Sigmoid colon (tissue), 7 donors: Measurements from ENCODE around the gene SELENON. TPM values are rescaled to one million over a fixed set of nuclear protein-coding genes. Genes with fewer than 3 reads are reported as not detected.

Experiments
- DNase-seq: peaks from one replicate; pipeline ENCODE4 v3.0.0-alpha.2; 2019
- H3K27ac ChIP-seq, 4 donors: fragments of 200-600 bp; sonication (generic); one replicate each; pipeline ENCODE4 v1.5.1; 2016 to 2019; ENCODE audit warnings: mild to moderate bottlenecking in 1 of 4
- H3K27me3 ChIP-seq, 3 donors: fragments of 200-600 bp; sonication (generic); one replicate each; pipeline ENCODE4 v1.5.1; 2019; ENCODE audit warnings: mild to moderate bottlenecking in 1 of 3
- H3K36me3 ChIP-seq, 4 donors: fragments of 200-600 bp; sonication (generic); one replicate each; pipeline ENCODE4 v1.5.1; 2016 to 2019
- H3K4me1 ChIP-seq, 4 donors: fragments of 200-600 bp; sonication (generic); one replicate each; pipeline ENCODE4 v1.5.1; 2017 to 2019
- H3K4me3 ChIP-seq, 4 donors: fragments of 200-600 bp; sonication (generic); one replicate each; pipeline ENCODE4 v1.5.1; 2017 to 2019; ENCODE audit warnings: mild to moderate bottlenecking in 2 of 4, moderate library complexity in 1 of 4
- H3K9me3 ChIP-seq, 4 donors: fragments of 200-600 bp in 3 of 4; sonication (generic) in 3 of 4; one replicate each; pipeline versions ENCODE4 v1.5.1 to v1.6.1; 2013 to 2019
- EP300 ChIP-seq, 4 donors: sonication (generic); formaldehyde crosslinking; IDR thresholded peaks; one replicate each; pipeline ENCODE4 v1.6.1; 2017; ENCODE audit warnings: antibody characterized with exemption in 4 of 4
- POLR2A ChIP-seq, 2 donors: fragments of 450-650 bp; IDR thresholded peaks; one replicate each; pipeline ENCODE4 v1.6.1; 2016; ENCODE audit warnings: antibody characterized with exemption in 2 of 2, mild to moderate bottlenecking in 2 of 2, moderate library complexity in 2 of 2
- POLR2AphosphoS5 ChIP-seq, 4 donors: sonication (generic); formaldehyde crosslinking; IDR thresholded peaks; one replicate each; pipeline ENCODE4 v1.6.1; 2017; ENCODE audit warnings: antibody characterized with exemption in 4 of 4
- WGBS, 2 donors: extraction: QIAGEN DNeasy Blood & Tissue Kit; methylation state at CpG; one replicate each; pipeline ENCODE4 v1.1.7; 2013; 5-methylcytosine and 5-hydroxymethylcytosine counted together
- intact Hi-C: fragments of 100-400 bp; cut with DNase I; formaldehyde crosslinking; loops from one replicate; pipeline ENCODE4 v1.15.1; 2023
- polyA plus RNA-seq, 3 donors: library from polyadenylated mRNA; stranded (reverse); fragments of 200-250 nt; gene quantifications; one replicate each; pipeline ENCODE4 v1.2.3, GENCODE V29; 2013
- total RNA-seq, 4 donors: library from RNA; depleted of rRNA; stranded (reverse); fragments of >200 nt; gene quantifications; one replicate each; pipeline ENCODE4 v1.1.0, GENCODE V29; 2016
- TF ChIP-seq, protein P1 (sequence below), 4 experiments: fragments of 450-650 bp in 3 of 4; fragments of 200-600 bp in 1 of 4; IDR thresholded peaks; one replicate each; pipeline ENCODE4 v1.5.1; 2016 to 2019; ENCODE audit warnings: antibody characterized with exemption in 4 of 4, mild to moderate bottlenecking in 3 of 4, moderate library complexity in 2 of 4
- donor health status: healthy with polysubstance abuse.
- donor health status: Bipolar disorder and iron deficiency.
- donor health status: healthy.

SELENON gene
- total and polyA plus RNA-seq, 7 donors, result 4.6 to 37.4 (median 15.7) TPM

DNA sequence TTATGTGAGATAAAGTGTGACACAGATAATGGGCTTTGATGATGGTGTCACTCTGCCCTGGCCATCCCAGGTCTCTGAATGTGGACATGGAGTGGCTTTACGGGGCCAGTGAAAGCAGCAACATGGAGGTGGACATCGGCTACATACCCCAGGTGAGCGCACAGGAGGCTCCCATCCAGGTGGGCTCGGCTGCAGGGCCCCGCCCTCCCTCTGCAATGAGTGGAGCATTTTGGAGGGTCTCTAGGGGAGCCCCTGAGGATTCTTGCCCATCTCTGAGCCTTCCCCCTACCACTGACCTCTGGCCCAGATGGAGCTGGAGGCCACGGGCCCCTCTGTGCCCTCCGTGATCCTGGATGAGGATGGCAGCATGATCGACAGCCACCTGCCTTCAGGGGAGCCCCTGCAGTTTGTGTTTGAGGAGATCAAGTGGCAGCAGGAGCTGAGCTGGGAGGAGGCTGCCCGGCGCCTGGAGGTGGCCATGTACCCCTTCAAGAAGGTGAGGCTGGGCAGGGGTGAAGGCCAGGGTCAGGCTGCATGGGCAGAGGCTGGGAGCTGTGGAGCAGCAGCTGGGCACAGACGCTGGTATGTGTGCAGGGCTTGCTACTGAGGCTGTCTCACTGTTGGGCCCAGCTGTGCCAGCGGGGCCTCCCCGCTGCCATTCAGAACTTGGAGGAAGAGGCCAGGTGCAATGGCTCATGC lies 11.5 kb downstream of the SELENON start:
- Histone ChIP-seq H3K27ac (no peak overlapping the region), H3K27me3 (no peaks in the 10 kb centered on the region), H3K36me3 (peaks cover 12 to 85% (median 45%) of the 10 kb centered on the region in 4 donors), H3K4me3 (no peak overlapping the region), H3K4me1 (peaks cover 0 to 17% (median 10%) of the 10 kb centered on the region in 4 donors), H3K9me3 (no peaks in the 10 kb centered on the region)
- intact Hi-C loops, result loop anchor here (10.0 kb wide), 1 partner anchor 567 kb away; the partner anchor contains the start of gene RSRP1
- no peak for TF ChIP-seq POLR2AphosphoS5 (IDR thresholded peaks at IDR 0.05)
- no peak for TF ChIP-seq POLR2A (IDR thresholded peaks at IDR 0.05)
- TF ChIP-seq, protein P1, sequence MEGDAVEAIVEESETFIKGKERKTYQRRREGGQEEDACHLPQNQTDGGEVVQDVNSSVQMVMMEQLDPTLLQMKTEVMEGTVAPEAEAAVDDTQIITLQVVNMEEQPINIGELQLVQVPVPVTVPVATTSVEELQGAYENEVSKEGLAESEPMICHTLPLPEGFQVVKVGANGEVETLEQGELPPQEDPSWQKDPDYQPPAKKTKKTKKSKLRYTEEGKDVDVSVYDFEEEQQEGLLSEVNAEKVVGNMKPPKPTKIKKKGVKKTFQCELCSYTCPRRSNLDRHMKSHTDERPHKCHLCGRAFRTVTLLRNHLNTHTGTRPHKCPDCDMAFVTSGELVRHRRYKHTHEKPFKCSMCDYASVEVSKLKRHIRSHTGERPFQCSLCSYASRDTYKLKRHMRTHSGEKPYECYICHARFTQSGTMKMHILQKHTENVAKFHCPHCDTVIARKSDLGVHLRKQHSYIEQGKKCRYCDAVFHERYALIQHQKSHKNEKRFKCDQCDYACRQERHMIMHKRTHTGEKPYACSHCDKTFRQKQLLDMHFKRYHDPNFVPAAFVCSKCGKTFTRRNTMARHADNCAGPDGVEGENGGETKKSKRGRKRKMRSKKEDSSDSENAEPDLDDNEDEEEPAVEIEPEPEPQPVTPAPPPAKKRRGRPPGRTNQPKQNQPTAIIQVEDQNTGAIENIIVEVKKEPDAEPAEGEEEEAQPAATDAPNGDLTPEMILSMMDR (IDR thresholded peaks at IDR 0.05), result no peak
- TF ChIP-seq EP300 (IDR thresholded peaks at IDR 0.05), result no peak
- WGBS, 2 donors, result 92 to 94% methylated on average over 13 of the region's 13 CpGs
- DNase-seq, result peak; percentile 62

DNA sequence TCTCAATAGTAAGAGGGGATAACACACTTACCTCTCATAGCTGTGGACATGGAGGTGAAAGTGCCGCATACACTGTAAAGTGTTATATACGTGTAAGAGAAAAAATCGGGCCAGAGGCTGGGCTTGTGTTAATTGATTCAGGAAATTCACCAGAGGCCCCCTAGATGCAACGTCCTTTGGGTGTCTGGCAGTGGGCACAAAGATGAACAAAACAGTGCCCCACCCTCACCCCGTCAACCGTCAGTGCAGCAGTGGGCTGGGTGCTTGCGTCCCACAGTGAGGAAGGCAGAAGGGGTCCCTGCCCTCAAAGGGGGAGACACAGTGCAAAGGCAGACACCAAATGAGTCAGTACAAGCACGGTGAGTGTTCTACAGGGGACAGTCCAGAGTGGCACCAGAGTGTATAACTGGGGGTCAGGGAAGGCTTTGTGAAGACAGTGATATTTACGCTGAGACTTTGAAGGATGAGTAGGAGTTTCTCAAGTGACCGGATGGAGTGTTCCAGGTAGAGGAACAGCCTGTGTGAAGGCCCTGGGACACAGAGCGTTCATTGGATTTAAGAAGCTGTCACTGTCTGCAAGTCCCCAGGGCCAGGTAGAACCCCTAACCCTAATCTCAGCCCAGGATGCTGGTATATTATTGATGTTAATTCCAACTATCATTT lies 13.2 kb downstream of the SELENON start:
- Histone ChIP-seq H3K27ac (no peak overlapping the region), H3K36me3 (peaks cover 12 to 77% (median 39%) of the 10 kb centered on the region in 4 donors), H3K4me3 (no peak overlapping the region), H3K27me3 (no peaks in the 10 kb centered on the region), H3K4me1 (peaks cover 0 to 17% (median 11%) of the 10 kb centered on the region in 4 donors), H3K9me3 (no peaks in the 10 kb centered on the region)
- WGBS, 2 donors, result 81 to 83% methylated on average over 11 of the region's 11 CpGs
- intact Hi-C loops, result loop anchor here (10.0 kb wide), 1 partner anchor 568 kb away; the partner anchor contains the start of gene RSRP1
- no peak for DNase-seq
- TF ChIP-seq POLR2AphosphoS5 (IDR thresholded peaks at IDR 0.05) (no peak), EP300 (IDR thresholded peaks at IDR 0.05) (no peak)
- TF ChIP-seq, protein P1 (IDR thresholded peaks at IDR 0.05), result no peak

- no peaks in the 10 kb centered on the region for H3K27me3 ChIP-seq
- no peak for DNase-seq
- intact Hi-C loops, result loop anchor here (10.0 kb wide), 1 partner anchor 569 kb away; the partner anchor contains the start of gene RSRP1
- WGBS, 2 donors, result 86 to 91% methylated on average over 24 of the region's 24 CpGs
- H3K4me3 ChIP-seq, result no peak overlapping the region
- H3K36me3 ChIP-seq, result peaks cover 12 to 70% (median 37%) of the 10 kb centered on the region in 4 donors
- no peak overlapping the region for H3K27ac ChIP-seq
- H3K4me1 ChIP-seq, result peaks cover 0 to 23% (median 17%) of the 10 kb centered on the region in 4 donors
- H3K9me3 ChIP-seq, result no peaks in the 10 kb centered on the region
- no peak for TF ChIP-seq POLR2A (IDR thresholded peaks at IDR 0.05)
- TF ChIP-seq, protein P1 (IDR thresholded peaks at IDR 0.05), result no peak
- no peak for TF ChIP-seq POLR2AphosphoS5 (IDR thresholded peaks at IDR 0.05)
- TF ChIP-seq EP300 (IDR thresholded peaks at IDR 0.05), result no peak
These were observed 13.9 kb downstream of the SELENON start for GRCh38 chr1:25813734-25814471.

DNA sequence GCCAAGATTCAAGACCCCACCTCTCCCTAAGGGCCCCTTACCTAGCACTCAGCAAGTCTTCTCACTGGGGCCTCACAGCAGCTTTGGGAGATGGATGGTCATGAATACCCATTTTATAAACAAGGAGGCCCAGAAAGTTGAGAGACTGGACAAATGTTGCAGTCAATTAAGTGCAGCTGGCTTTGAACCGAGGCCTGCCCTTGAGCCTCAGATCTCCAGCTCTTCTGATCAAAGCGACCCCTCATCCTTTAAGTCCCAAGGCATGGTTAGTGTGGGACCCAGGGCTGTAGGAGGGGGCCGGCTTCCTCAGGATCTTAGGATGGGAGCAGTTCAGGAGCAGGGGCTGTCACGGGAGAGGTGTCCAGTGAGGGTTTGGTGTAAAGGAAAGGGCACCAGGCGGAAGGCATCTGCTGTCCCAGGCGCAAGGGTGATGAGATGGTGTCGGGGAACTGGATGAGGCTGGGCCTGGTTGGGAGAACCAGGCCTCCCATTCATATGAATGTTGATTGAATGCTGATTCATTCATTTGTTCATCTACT lies 14.6 kb downstream of the SELENON start:
- Histone ChIP-seq H3K36me3 (peaks cover 12 to 63% (median 32%) of the 10 kb centered on the region in 4 donors), H3K4me3 (no peak overlapping the region), H3K27ac (no peak overlapping the region), H3K4me1 (peaks cover under 1 to 26% (median 21%) of the 10 kb centered on the region in 4 donors), H3K27me3 (no peaks in the 10 kb centered on the region), H3K9me3 (no peaks in the 10 kb centered on the region)
- intact Hi-C loops, result loop anchor here (10.0 kb wide), 1 partner anchor 570 kb away; the partner anchor contains the start of gene RSRP1
- TF ChIP-seq POLR2AphosphoS5 (IDR thresholded peaks at IDR 0.05) (no peak), POLR2A (IDR thresholded peaks at IDR 0.05) (no peak), EP300 (IDR thresholded peaks at IDR 0.05) (no peak)
- TF ChIP-seq, protein P1 (IDR thresholded peaks at IDR 0.05), result no peak
- 92 to 93% methylated on average over 7 of the region's 7 CpGs for WGBS, 2 donors
- DNase-seq, result no peak
